ENCODE data around the gene DVL2.
A peak's percentile ranks its signal among the peaks of the same experiment; 100 is the strongest.

DVL2 gene

DNA sequence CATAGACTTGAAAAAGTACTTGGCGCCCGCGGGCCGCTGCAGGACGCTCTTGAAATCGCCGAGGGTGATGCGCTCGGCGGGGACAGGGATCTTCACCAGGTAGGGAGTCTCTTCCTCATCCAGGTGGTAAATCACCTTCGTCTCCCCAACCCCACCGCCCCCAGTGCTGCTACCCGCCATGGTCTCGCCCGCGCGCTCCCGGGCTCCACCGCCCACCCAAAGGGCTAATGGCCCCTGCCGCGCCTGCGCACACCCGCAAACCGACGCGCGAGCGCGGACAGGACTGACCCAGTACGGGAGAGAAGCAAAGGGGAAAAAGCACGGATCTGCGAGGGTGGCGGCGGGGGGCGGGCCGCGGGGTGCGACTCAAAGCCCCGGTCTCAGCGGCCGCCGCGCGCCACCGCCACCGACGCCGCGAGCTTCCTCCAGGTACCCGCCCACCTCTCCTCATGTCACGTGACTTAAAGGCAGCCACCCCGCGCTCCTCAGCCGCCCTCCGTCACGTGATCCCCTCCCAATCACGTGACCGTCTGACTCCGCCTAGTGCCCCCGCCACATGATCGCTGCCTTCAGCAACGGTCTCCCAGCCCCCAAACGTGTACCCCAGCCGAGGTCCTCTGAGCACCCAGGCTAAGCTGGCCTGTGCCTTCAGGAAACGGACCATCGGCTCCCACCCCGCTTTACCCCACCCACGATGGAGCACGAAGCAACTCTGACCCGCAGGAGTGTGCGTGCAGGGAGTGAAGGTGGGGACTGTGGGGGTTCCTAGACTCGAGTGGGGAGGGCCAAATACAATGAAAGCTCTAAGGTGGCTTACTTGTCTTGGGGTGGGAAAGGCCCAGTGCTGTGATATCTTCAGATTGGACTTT, at the start of gene DVL2:
TSS of gene DVL2 (minus strand) at position 435 of the 869 bp plus-strand sequence. CDS start at position 180, 255 bp downstream.
- peak; percentile 61 for DNase-seq

DNA sequence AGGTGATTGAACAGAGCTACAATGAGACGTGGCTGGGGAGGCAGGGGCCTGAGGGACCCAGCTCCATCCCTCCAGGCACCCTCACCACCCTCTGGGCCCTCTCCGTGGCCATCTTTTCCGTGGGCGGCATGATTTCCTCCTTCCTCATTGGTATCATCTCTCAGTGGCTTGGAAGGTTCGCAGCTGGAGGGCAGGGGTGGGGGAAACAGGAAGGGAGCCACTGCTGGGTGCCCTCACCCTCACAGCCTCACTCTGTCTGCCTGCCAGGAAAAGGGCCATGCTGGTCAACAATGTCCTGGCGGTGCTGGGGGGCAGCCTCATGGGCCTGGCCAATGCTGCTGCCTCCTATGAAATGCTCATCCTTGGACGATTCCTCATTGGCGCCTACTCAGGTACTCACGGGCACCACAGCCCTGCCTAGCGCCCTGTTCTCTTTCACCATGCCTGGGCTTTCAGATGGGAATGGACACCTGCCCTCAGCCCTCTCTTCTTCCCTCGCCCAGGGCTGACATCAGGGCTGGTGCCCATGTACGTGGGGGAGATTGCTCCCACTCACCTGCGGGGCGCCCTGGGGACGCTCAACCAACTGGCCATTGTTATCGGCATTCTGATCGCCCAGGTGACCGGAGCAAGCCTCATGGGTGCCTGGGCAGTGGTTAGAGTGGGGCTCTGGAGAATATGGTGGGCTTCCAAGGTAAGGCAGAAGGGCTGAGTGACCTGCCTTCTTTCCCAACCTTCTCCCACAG, 49.3 kb upstream of the DVL2 start:
- no peak for DNase-seq

DNA sequence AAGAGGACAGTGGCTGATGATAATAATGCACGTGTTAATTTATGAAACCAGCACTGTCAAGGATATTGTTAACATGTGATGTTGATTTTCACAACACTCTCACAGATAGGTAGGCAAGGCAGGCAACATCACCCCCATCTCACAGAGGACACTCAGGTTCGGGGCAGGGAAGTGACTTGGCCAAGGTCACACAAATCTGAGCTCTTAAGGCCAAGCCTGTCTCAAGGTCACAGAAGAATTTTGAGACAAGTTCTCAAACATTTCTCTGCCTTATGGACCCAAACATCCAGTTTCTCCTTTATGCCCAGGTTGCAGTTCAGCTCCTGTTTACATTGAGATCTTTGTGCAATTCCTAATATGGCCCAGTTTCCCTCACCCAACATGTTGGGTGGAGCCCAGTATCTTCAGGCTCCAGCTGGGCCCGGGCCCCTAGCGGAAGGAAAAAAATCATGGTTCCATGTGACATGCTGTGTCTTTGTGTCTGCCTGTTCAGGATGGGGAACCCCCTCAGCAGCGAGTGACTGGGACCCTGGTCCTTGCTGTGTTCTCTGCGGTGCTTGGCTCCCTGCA, 48.5 kb upstream of the DVL2 start:
- no peak for DNase-seq

GRCh38 chr17:7281953-7282751, 47.8 kb upstream of the DVL2 start:
- no peak for DNase-seq

GRCh38 chr17:7281074-7281952, 47.0 kb upstream of the DVL2 start, which contains the start of gene SLC2A4:
TSS of gene SLC2A4 (plus strand) at chr17:7281718. CDS start at chr17:7281935, 217 bp downstream.
- DNase-seq, result peak; percentile 56

GRCh38 chr17:7280519-7281073, 46.3 kb upstream of the DVL2 start:
- DNase-seq, result peak; percentile 32

GRCh38 chr17:7279448-7279847, 45.1 kb upstream of the DVL2 start:
- DNase-seq, result no peak

- no peak for DNase-seq
Measured at GRCh38 chr17:7266784-7267183, 32.5 kb upstream of the DVL2 start.

- DNase-seq, result no peak
Measured at GRCh38 chr17:7263801-7264078, 29.4 kb upstream of the DVL2 start.

DNA sequence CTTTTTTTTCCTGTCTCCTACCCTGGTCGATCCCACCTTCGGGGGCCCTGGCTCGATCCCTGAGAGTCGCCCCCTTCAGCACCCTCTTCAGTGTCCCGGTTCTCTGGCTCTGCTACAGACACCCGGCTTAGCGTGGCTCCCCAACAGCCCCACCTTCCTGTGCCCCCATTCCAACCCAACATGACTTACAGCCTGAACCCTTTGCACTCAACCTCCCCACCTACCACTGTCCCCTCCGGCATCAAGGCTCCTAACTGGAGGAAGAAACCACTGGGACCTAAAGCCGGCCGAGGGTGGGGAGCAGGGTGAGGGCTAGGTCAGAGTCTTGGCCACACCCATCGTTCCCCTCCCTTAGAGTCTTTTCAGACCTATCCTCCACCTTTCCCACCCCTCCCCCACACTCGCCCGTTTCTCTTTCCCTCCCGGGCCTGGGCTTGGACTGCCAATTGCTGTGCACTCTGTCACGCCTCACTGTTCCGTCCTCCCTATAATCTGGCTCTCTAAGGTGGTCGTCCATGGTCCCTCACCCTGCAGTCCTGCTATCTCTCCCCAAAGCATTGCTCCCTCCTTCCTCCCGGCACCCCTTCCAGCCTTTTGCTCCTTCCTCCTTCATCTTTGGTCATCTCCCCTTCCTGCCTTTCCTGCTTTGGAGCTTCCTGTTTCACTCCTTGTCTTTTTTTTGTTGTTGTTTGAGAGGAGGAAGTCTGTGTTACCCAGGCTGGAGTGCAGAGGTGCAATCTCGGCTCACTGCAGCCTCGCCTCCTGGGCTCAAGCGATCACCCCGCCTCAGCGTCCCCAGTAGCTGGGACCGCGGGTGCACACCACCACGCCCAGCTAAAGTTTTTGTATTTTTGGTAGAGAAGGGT, 28.9 kb upstream of the DVL2 start:
- no peak for DNase-seq

GRCh38 chr17:7262192-7262934, 28.0 kb upstream of the DVL2 start, which contains the start of gene CLDN7:
TSS of gene CLDN7 (minus strand) at chr17:7262478. CDS start at chr17:7262043, 435 bp downstream.
- peak; percentile 39 for DNase-seq

DNA sequence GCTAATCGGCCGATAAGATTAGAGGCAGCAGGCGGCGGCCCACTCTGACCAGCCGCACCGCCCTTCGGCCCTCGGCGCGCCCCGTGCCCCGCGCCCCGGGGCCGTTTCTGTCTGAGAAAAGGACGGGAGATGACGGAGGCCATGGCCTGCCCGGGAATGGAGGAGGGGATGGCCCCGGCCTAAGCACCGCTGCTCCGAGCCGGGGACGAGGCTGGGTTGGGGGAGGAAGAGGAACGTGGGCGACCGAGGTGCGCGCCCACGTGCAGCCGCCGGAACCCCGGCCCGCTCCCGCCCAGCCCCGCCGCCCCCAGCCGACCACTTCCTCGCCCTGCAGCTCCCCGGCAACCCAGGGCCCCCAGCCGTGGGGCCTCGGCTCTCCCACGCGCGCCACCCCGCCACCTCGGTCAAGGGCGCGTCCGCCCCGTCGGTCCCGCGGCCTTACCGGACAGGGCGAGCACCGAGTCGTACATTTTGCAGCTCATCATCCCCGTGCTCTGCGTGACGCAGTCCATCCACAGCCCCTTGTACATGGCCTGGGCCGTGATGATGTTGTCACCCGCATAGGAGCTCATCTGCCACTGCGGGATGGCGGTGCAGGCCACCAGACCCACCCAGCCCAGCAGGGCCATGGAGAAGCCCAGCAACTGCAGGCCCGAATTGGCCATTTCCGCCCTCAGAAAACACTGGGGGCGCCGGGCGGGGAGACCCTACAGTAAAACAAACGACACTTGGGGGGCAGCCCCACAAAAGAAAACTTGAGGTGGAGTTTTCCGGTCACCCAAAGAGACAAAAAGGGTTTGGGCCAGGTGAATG, 27.3 kb upstream of the DVL2 start:
- DNase-seq, result no peak

DNA sequence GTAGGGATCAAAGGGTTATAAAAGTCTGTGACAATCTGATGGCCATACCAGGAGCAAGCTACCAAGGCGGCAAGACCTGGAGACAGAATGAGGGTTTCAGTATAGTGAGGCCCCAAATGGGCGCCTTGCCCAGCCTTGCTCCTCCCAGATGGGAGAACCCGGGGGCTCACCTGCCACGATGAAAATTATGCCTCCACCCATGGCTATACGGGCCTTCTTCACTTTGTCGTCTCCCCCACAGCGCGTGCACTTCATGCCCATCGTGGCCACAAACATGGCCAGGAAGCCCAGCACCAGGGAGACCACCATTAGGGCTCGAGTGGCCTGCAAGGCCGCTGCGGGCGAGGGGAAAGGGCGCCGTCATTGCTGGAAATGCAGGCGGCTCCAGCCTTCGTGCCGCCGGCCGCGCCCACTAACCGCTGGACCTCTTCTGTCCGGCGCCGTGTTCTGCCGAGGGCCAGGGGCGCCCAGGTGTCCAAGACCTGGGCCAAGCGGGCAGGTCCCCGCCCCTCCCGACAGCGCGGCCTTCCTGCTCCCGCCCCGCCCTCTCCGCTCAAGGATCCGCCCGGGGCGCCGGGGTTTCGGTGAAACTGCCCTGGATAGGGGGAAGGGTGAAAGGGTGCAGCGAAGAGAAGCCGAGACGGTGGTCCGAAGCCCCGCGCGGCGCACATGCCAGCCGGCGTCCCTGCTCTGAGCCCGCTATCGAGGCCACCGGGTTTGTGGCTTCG, 26.5 kb upstream of the DVL2 start:
- DNase-seq, result no peak

- no peak for DNase-seq
Measured at GRCh38 chr17:7260151-7260550, 25.8 kb upstream of the DVL2 start.

DNA sequence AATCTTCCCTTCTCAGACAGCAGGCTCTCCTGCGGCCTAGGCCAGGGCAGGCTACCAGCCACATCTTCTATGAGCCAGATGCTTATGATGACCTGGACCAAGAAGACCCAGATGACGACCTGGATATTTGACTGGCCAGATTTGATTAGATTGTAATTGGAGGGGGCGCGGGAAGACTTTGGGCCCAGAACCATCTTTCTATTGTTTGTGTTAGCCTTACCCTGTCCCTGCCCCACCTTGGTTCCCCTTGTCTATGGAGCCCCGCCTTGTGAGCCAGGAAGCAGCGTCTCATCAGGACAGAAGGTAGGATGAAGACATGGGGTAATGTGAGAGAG, 25.2 kb upstream of the DVL2 start:
- no peak for DNase-seq

DNA sequence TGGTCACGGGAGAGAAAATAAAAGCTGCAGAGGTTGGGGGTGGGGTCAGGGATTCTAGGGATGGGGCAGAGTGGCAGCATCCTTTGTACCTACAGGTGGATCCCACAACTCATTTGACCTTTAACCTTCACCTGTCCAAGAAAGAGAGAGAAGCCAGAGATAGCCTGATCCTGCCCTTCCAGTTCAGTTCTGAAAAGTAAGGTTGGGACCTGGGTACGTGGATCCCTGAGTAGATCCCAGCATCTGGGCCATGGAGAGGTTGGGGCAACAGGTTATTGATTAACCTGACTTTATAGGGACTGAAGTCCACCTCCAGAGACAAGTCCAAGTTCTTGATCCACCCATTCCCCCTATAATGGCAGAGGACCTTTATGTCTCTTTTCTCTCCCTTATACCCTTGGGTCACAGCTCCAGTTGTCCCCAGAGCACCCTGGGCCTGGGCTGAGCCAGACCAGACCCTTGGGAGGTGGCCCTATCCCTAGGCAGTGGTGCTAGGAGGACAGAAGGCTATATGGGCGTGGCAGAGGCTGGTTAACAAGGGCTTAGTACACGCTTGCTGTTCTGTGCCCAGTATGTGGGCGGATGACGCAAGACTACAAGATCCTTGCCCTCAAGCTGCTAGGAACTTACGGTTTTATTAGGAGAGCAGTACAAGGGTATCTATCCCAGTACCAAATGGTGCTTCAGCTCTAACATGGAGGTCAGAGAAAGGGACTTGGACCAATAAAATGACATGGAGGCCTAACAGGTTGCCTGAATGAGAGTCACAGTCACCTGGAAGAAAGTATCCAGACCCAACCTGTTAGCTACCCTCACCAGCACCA, 24.6 kb upstream of the DVL2 start:
- DNase-seq, result no peak

GRCh38 chr17:7256766-7257456, 22.6 kb upstream of the DVL2 start:
- DNase-seq, result no peak
